ENCODE results near the gene ZBTB7B.
A peak's percentile ranks its signal among the peaks of the same experiment; 100 is the strongest.

Gene ZBTB7B

DNA sequence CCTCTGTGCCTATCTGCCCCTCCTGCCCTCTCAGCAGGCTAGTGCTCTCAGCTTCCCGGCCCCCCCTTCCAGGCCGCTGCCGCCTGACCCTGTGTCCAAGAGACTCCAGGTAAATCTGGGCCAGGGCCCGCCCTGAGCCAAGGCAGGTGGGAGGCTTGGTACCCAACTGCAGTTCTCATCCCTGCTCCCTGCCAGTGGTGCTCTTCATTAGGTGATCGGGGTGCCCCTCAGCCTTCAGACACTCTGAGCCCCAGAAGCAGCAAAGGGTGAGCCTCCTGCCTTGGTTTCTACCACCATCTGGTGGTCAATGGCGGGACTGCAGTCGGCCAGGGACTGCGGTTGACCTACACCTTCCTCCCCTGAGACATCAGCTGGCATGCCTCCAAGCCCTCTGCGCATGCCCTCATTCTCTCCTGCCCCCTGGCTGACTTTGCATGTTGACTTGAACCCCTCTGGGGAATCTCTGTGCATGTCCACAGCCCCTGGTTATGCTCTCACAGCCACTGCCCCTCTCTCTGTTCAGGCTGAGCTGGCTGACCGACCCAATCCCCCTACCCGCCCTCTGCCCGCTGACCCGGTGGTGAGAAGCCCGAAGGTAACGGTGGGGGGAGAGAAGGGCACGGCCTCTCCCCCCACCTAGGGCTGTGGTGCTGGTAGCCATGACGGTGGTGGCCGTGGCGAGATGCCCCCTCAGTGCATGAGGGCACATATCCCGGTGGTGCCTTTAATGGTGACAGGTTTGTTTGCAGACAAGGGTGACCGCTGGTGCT, 59.0 kb downstream of the ZBTB7B start:
- peak; percentile 64 for DNase-seq (ENCODE audit: low spot score)

DNA sequence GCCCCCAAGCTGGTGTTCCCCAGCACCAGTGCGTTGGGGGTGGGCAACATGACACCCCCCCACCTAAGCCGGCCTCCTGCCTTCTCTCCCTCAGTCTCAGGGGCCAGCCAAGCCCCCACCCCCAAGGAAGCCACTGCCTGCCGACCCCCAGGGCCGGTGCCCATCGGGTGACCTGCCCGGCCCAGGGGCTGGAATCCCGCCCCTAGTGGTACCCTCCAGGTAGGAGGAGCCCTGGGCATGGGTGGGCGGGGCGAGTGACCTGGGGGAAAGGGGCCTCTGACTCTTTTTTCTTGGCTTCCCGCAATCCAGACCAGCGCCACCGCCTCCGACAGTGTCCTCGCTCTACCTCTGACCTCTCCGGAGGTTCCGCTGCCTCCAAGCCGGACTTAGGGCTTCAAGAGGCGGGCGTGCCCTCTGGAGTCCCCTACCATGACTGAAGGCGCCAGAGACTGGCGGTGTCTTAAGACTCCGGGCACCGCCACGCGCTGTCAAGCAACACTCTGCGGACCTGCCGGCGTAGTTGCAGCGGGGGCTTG, 59.6 kb downstream of the ZBTB7B start:
- DNase-seq (ENCODE audit: low spot score), result no peak

DNA sequence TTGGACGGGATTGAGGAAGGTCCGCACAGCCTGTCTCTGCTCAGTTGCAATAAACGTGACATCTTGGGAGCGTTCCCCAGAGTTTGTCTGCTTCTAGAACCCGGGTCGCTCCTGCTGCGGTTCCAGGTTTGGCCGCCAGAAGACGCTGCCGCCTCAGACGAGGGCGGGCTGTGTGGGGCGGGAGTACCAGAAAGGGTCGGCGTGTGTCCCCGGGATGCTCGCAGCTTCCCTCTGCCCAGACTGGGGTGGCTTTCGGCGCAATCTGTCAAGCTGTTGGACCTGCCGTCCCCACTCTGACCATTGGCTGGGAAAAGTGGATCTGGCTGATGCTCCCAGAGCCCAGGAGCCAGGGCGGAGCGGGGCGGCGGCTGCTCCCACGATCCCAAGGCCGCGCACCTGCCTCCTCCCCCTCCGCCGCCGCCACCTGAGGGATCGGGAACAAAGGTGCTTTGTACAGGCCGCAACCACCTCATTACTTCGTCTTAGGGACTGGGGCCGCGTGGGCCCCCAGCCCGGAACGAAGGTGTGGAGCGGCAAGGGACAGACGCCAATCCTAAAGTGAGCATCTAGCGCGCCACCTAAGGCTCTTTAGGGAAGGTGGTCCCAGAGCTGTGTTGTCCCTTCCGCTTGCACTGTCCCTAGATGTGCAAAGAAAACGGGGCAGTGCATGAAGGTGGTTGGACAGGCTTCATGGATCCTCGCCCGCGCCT, 60.3 kb downstream of the ZBTB7B start:
- no peak for DNase-seq (ENCODE audit: low spot score)

DNA sequence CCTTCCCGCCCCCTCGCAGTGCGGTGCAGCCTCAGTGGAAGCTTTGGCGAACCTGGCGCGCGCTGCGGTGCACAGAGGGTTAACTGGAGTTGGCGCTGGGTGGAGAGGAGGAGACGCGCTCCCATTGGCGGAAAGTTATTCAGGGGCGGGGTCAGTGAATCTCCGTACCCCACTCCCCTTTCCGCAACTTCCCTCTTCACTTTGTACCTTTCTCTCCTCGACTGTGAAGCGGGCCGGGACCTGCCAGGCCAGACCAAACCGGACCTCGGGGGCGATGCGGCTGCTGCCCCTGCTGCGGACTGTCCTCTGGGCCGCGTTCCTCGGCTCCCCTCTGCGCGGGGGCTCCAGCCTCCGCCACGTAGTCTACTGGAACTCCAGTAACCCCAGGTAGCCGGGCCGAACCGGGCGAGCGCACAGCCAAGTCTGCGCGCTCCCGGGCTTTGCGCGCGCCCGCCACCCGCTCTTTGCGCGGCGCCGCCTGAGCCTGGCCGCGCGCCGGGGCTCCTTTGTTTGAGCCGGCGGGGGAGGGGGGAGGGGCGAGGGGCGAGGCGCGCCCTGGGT, 61.0 kb downstream of the ZBTB7B start, which contains the start of gene EFNA4:
EFNA4 (plus strand) TSS at position 191 of the 561 bp plus-strand sequence; CDS start at position 275, 84 bp downstream.
- peak; percentile 54 for DNase-seq (ENCODE audit: low spot score)

DNA sequence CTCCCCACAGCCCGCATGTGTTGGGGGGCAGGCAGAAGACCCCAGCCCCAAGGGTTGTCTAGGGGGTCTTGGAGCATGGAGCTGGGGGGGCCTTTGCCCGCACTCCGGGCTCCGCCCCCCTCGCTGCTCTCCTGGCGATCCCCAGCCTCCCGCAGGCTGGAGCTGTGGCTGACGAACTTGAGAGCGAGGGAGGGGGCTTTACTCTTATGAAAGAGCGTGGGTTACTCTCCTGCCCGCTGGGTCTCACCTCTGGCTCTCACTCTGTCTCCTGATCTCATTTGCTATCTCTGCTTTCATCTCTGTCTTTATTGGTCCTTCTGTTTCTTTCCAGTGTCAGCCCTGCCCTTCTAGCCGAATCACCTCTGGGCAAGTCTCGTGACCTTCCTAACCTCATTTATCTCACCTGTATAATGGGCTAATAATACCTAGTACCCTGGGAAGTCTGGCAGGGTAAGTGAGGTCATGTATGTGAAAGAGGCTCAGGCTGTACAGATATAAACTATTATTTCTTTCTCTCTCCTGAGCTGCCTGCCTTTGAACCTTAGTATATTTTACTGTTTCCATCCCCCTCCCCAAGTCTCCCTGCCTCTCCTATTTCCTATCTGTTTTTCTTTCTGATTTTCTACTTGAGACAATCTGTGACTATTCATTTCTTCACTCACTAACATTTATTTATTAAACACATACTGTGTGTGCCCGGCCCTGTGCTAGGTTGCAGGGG, 61.7 kb downstream of the ZBTB7B start:
- DNase-seq (ENCODE audit: low spot score), result no peak

DNA sequence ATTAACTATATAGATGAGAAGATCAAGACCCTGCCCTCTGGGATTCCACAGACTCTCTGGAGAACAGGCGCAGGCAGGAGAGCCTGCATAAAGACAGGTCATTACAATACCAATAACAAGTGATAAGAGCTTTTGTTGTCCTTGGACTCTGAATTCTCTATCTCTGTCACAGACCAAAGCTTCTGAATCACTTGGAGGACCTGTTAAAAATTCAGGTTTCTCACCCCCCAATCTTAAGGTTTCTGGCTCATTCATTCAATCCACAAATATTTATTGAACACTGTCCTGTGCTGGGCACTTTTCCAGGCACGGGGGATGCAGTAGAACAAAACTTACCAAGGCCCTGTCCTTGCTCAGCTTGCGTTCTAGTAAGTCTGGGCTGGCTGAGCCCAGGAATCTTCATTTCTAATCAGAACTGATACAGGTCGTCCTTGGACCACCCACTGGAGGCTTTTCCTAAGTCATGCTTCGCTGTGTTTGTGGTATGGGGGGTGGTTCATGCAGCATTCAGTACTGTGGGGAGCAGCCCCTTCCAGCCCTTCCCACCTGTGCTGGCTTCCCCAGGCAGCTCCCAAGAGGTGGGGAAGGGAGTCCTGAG, 62.3 kb downstream of the ZBTB7B start:
- DNase-seq (ENCODE audit: low spot score), result no peak

DNA sequence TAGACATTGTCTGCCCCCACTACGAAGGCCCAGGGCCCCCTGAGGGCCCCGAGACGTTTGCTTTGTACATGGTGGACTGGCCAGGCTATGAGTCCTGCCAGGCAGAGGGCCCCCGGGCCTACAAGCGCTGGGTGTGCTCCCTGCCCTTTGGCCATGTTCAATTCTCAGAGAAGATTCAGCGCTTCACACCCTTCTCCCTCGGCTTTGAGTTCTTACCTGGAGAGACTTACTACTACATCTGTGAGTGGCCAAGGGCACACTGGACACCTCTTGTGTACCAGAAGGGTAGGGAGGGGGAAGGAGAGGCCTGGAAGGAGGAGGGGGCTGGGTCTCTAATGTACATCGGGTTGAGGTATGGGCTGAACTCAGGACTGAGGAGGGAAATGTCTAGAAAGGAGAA, 64.2 kb downstream of the ZBTB7B start:
- no peak for DNase-seq (ENCODE audit: low spot score)
